ENCODE measurements around the gene B3GALNT2. TPM values are rescaled to one million over a fixed set of nuclear protein-coding genes. Genes with fewer than 3 reads are reported as not detected.
A peak's percentile ranks its signal among the peaks of the same experiment; 100 is the strongest.
"Not testable (repeated sequence)": the region's sequence is repeated elsewhere in the genome, so short reads cannot be mapped to it uniquely, and the experiment has no call there.

The B3GALNT2 gene
- 16.1 and 17.2 TPM in 2 replicates for total RNA-seq

DNA sequence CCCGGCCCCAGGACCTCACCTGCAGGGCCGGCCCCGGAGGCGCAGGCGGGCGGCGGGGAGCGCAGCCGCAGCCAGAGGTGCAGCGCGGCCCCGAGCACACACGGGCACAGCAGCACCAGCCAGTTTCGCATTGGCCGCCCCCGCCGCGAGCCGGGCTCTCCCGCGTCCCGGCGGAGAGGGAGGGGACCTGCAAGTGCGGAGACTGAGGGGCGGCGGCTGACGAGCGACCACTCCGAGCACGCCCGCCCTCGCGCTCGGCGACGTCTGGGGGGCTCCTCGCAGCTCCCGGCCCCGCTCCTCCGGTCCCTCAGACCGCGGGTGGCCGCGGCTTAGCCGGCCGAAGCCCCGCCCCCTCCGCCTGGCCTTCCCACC is at the start of gene B3GALNT2:
B3GALNT2 (minus strand) TSS at position 331 of the 372 bp plus-strand sequence; CDS start at position 131, 200 bp downstream.
- DNase-seq: no peak
- intact Hi-C loops (cut with micrococcal nuclease): loop anchor here (2.0 to 10.0 kb wide), 9 partner anchors 139 to 1017 kb away; partner anchors contain the start of genes ARID4B, ERO1B, GGPS1 and IRF2BP2
- Mint-ChIP-seq H3K9me3 (no peaks in the 10 kb centered on the region), H3K4me1 (peaks cover 25% of the 10 kb centered on the region), H3K4me3 (peak within 1 kb of the TSS; percentile 95), H3K27me3 (peaks cover 3% of the 10 kb centered on the region), H3K27ac (peak within 1 kb of the TSS; percentile 97), H3K36me3 (ENCODE audit: low read depth) (peaks cover 10% of the 10 kb centered on the region)

DNA sequence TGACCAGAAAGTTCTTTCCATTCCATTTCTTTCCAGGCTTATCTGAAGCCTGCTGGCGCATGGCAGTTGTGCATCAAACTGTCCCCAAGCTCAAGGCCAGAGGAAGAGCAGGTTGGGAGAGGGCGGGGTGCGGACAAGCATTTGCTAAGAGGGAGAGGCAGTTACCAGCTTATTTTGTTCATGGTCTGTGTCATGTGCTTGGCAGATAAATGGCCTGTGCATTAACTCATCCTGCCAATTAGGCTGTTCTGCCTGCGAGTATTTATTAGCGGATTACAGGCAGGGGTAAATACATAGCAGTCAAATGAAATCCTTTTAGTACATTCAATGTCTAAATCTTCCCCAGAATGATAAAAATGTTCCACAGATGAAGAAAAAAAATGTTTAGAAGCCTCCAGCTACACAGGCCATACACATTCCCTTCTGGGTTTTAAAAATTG is 48.9 kb upstream of the B3GALNT2 start:
- Mint-ChIP-seq H3K27me3 (peaks cover 2% of the 10 kb centered on the region), H3K9me3 (no peaks in the 10 kb centered on the region)
- intact Hi-C loops (cut with micrococcal nuclease): no loop called here

GRCh38 chr1:235552146-235552716 is 48.0 kb upstream of the B3GALNT2 start:
- Mint-ChIP-seq H3K4me3 (no peak overlapping the region), H3K36me3 (ENCODE audit: low read depth) (no peaks in the 10 kb centered on the region), H3K27ac (no peak overlapping the region), H3K4me1 (no peaks in the 10 kb centered on the region), H3K9me3 (no peaks in the 10 kb centered on the region), H3K27me3 (peaks cover 6% of the 10 kb centered on the region)
- intact Hi-C loops (cut with micrococcal nuclease): no loop called here
- DNase-seq: no peak

More for the DNA sequence above, 48.9 kb upstream of the B3GALNT2 start:
- no peaks in the 10 kb centered on the region for H3K4me1 Mint-ChIP-seq
- no peak for DNase-seq
- no peak overlapping the region for H3K4me3 Mint-ChIP-seq
- H3K27ac Mint-ChIP-seq: no peak overlapping the region
- no peaks in the 10 kb centered on the region for H3K36me3 Mint-ChIP-seq (ENCODE audit: low read depth)

- Mint-ChIP-seq H3K9me3 (no peaks in the 10 kb centered on the region), H3K4me3 (no peak overlapping the region), H3K27me3 (peaks cover 9% of the 10 kb centered on the region), H3K27ac (no peak overlapping the region), H3K4me1 (no peaks in the 10 kb centered on the region), H3K36me3 (ENCODE audit: low read depth) (no peaks in the 10 kb centered on the region)
- DNase-seq: no peak
- intact Hi-C loops (cut with micrococcal nuclease): no loop called here
Measured at GRCh38 chr1:235549351-235550139, 45.3 kb upstream of the B3GALNT2 start.

GRCh38 chr1:235546369-235547155 is 42.3 kb upstream of the B3GALNT2 start:
- intact Hi-C loops (cut with micrococcal nuclease); H3K4me1 Mint-ChIP-seq; H3K27ac Mint-ChIP-seq; H3K27me3 Mint-ChIP-seq; H3K9me3 Mint-ChIP-seq; H3K4me3 Mint-ChIP-seq; DNase-seq; H3K36me3 Mint-ChIP-seq (ENCODE audit: low read depth): not testable (repeated sequence)

- intact Hi-C loops (cut with micrococcal nuclease): no loop called here
- Mint-ChIP-seq H3K4me3 (no peak overlapping the region), H3K36me3 (ENCODE audit: low read depth) (no peaks in the 10 kb centered on the region), H3K27ac (no peak overlapping the region), H3K4me1 (no peaks in the 10 kb centered on the region), H3K9me3 (no peaks in the 10 kb centered on the region), H3K27me3 (peaks cover 9% of the 10 kb centered on the region)
- no peak for DNase-seq
Measured at GRCh38 chr1:235545292-235545930, 41.2 kb upstream of the B3GALNT2 start.

GRCh38 chr1:235542845-235543244 is 38.6 kb upstream of the B3GALNT2 start:
- not testable (repeated sequence) for H3K4me1 Mint-ChIP-seq

GRCh38 chr1:235533476-235534168 is 29.4 kb upstream of the B3GALNT2 start:
- Mint-ChIP-seq H3K9me3 (no peaks in the 10 kb centered on the region), H3K4me1 (peaks cover 2% of the 10 kb centered on the region), H3K27ac (no peak overlapping the region), H3K36me3 (ENCODE audit: low read depth) (no peaks in the 10 kb centered on the region), H3K4me3 (no peak overlapping the region), H3K27me3 (peaks cover 3% of the 10 kb centered on the region)
- intact Hi-C loops (cut with micrococcal nuclease): no loop called here
- DNase-seq: no peak

More at GRCh38 chr1:235542845-235543244, 38.6 kb upstream of the B3GALNT2 start:
- H3K27me3 Mint-ChIP-seq; H3K4me3 Mint-ChIP-seq; H3K36me3 Mint-ChIP-seq (ENCODE audit: low read depth); H3K9me3 Mint-ChIP-seq; intact Hi-C loops (cut with micrococcal nuclease); DNase-seq; H3K27ac Mint-ChIP-seq: not testable (repeated sequence)

DNA sequence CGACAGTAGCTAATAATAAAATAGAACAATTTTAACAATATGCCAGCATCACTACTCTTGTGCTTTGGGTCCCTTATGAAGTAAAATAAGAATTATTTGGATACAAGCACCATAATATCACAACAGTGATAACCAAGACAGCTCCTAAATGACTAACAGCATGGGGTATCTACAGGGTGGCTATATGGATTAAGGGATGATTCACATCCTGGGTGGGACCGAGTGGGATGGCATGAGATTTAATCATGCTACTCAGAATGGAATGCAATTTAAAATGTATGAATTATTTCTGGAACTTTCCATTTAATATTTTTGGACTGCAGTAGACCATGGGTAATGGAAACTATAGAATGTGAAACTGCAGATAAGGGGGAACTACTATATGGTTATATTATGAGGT is 28.1 kb upstream of the B3GALNT2 start:
- intact Hi-C loops (cut with micrococcal nuclease): no loop called here

GRCh38 chr1:235527196-235527814 is 23.1 kb upstream of the B3GALNT2 start:
- Mint-ChIP-seq H3K36me3 (ENCODE audit: low read depth) (no peaks in the 10 kb centered on the region), H3K27me3 (no peaks in the 10 kb centered on the region), H3K9me3 (no peaks in the 10 kb centered on the region), H3K4me3 (no peak overlapping the region), H3K4me1 (peaks cover 2% of the 10 kb centered on the region), H3K27ac (no peak overlapping the region)
- intact Hi-C loops (cut with micrococcal nuclease): no loop called here
- no peak for DNase-seq

More for the DNA sequence above, 28.1 kb upstream of the B3GALNT2 start:
- H3K36me3 Mint-ChIP-seq (ENCODE audit: low read depth): no peaks in the 10 kb centered on the region
- H3K9me3 Mint-ChIP-seq: no peaks in the 10 kb centered on the region
- H3K4me1 Mint-ChIP-seq: peaks cover 2% of the 10 kb centered on the region
- no peak overlapping the region for H3K4me3 Mint-ChIP-seq
- no peak for DNase-seq
- H3K27me3 Mint-ChIP-seq: peaks cover 3% of the 10 kb centered on the region
- no peak overlapping the region for H3K27ac Mint-ChIP-seq

GRCh38 chr1:235525314-235525713 is 21.1 kb upstream of the B3GALNT2 start:
- Mint-ChIP-seq H3K4me1 (peaks cover 2% of the 10 kb centered on the region), H3K27ac (no peak overlapping the region), H3K9me3 (no peaks in the 10 kb centered on the region), H3K27me3 (peaks cover 3% of the 10 kb centered on the region), H3K36me3 (ENCODE audit: low read depth) (no peaks in the 10 kb centered on the region), H3K4me3 (no peak overlapping the region)
- intact Hi-C loops (cut with micrococcal nuclease): no loop called here
- DNase-seq: no peak

DNA sequence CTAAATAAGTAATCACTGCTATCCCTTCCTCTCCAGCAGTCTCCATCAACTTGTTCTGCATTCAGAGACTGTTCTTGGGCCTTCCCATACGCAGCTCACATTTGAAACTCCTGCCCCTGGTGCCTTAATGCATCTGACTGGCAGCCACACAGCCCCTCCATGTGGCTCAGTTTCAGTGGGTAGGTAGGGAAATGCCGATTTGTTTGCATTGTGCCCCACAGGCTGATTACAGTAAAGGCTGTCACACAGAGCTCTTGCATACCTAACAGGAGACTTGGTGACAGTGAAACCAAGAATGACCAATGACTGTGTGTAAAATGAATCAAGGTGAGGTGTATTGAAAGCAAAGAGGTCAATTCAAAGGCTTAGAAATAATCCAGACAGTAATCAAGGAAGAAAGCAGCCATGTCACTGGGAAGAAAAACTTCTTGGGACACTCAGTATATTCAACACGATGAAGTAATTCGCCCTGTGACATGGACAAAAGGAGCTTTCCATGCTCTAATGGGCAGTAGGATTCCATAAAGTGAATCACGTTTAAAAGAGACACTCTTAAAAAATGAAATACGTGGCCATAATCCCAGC is 12.7 kb upstream of the B3GALNT2 start:
- DNase-seq: no peak
- H3K4me1 Mint-ChIP-seq: peaks cover 8% of the 10 kb centered on the region
- intact Hi-C loops (cut with micrococcal nuclease): loop anchor here (10.0 kb wide), 1 partner anchor 328 kb away; no protein-coding TSS in a partner anchor
- H3K36me3 Mint-ChIP-seq (ENCODE audit: low read depth): no peaks in the 10 kb centered on the region
- H3K27me3 Mint-ChIP-seq: peaks cover 17% of the 10 kb centered on the region
- no peak overlapping the region for H3K4me3 Mint-ChIP-seq
- H3K27ac Mint-ChIP-seq: no peak overlapping the region
- no peaks in the 10 kb centered on the region for H3K9me3 Mint-ChIP-seq
